ENCODE results near the gene MAD2L2.

Gene MAD2L2

DNA sequence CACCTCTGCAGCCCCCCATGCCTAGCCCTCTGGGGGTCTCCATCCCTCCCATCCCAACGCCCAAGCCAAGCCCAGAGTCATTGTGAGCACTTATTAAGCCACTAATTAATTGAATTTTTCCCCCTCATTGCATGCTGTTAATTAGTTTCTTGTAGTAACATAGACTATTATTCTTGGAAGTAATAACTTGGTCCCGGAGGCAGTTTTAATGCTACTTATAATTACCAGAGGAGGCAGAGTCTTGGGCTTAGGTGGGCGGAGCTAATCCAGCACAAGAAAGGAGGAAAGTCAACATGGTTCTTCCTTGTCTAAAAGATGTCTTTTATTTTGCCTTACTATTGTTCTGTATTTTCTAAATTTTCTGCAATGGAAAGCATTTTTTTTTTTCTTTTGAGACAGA lies 54.4 kb downstream of the MAD2L2 start:
- DNase-seq: no peak

Data from activated CD4-positive, alpha-beta T cell treated with anti-CD3 and anti-CD28 coated beads, Interleukin-2, amount 50 U/mL, for 48 hours (primary cell).